GM19397 (cell line): ENCODE results near the gene LAMA3.
A peak's percentile ranks its signal among the peaks of the same experiment; 100 is the strongest.

Experiments
- ATAC-seq: cut with Tn5 transposase; IDR thresholded peaks from one replicate; pipeline ENCODE4 v1.9.1; 2021; ENCODE audit warnings: mild to moderate bottlenecking, moderate library complexity; ENCODE audit not compliant: unreplicated experiment

The LAMA3 gene

DNA sequence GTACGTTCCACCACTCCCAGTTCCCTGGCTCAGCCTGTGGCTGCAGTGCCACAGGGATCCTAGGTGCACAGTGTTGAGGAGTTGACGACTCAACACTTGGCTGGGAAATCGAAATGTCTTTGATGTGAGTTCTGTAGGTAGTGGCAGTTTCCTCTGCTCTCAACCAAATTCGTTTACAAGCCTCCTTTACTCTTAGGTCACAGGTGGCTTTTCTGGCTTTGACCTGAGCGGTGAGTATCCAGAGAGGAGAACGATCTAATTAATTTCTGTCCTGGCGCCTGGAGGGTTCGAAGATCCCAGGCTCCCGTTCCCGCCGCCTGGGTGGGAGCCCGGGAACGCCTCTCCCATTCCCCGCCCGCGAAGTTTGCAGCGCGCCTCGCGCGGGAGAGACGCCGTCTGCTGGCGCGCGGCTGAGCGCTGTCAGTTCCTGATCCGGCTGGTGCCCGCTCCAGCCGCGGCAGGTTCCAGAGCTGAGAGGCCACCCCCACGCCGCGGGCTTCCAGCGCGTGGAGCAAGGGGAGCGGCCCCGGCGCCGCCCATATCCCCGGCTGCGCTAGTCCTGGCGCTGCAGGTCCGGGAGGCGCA lies at the start of gene LAMA3:
TSS of gene LAMA3 (plus strand) at position 423 of the 585 bp plus-strand sequence. CDS start 231 bp downstream, outside the sequence.
- ATAC-seq = peak; percentile 48

- no peak for ATAC-seq
Measured at GRCh38 chr18:23640052-23640451, 49.2 kb upstream of the LAMA3 start.

DNA sequence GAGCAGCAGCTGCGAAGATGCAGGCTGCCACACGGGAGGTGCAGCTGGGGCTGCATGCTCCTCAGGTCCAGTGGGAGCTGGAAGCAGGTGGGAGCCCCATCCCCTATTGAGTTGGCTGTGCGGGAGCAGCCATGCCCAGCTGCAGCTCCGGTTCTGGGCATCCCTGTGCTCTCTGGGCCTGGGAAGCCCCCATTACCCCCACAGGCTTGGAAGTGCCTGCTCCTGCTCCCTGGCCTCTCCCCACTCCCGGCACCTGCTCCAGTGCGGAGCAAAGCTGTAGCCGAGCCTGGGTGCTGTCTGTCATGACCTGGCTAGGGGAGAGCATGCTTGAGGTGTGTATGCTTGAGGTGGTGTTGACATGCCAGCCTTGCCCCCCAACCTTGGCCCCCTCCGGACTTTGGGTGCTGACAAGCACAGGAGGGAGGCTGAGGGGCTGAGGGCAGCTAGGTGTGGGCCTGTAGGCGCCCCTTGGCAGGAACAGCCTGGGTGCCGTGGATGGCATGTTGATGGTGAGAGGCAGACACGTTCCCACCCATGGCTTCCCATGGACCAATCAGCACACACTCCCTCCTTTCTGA lies 48.0 kb upstream of the LAMA3 start:
- no peak for ATAC-seq

- ATAC-seq = no peak
Measured at GRCh38 chr18:23641937-23642666, 47.2 kb upstream of the LAMA3 start.

DNA sequence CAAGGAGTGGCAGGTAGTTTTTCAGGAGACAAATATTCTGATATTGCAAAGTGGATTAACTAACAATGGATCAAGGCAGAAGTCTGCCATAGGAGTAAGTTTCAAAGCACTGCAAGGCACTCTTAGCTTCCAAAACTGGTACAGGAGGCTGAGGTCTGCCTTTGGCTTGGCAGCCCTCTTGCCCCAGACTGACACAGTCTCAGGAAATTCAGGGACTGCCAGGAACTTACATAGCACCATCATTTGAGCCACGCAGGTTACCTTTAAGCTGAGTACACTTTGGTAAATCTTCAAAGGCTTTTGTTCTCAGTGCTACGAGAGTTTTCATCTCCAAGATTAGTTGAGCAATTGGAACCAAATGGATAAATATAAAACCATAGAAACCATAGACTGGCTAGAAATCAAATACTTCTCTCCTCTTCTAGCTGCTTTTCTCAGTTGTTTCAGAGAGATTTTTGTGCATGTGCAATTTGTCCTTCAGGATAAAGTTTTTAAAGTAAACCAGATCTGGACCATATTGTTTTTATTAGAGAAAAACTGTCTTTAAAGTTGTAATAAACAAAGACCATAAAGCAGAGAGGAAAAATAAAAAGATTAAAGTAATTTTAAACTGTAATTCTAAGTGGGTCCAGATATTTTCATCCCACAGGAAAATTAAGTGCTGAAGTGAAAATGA lies 45.3 kb upstream of the LAMA3 start:
- no peak for ATAC-seq

DNA sequence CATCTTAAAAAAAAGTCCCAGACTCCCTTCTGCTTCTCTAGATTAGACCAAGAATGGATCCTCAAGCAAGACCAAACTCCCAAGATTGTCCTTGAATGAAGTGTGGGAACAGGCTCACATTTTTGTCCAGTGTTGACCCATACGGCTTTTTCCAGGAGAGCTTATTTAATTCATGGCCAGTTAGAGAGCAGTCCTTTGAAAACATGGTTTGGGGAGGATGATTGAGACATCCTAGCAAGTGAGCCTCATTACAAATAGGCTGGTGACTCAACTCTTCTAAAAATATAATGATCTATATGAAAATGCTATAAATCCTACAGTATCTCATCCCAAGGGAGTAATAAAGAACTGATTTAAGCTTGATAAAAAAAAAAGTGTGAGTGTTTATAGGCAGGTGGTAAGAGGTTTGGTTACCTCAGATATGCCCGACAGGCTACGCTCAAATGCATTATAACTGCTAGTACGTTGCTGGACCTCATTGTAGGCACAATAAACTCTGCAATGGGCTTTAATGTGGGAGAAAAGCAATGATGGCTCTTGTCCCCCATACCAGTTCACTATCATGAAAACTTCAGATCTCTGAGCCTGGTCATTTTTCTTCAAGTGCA lies 43.6 kb upstream of the LAMA3 start:
- ATAC-seq = no peak

- ATAC-seq = no peak
Measured at GRCh38 chr18:23646282-23646681, 43.0 kb upstream of the LAMA3 start.

- no peak for ATAC-seq
Measured at GRCh38 chr18:23648456-23648855, 40.8 kb upstream of the LAMA3 start.

GRCh38 chr18:23648940-23649607 lies 40.2 kb upstream of the LAMA3 start:
- ATAC-seq = no peak

GRCh38 chr18:23650968-23651927 lies 38.0 kb upstream of the LAMA3 start:
- no peak for ATAC-seq

DNA sequence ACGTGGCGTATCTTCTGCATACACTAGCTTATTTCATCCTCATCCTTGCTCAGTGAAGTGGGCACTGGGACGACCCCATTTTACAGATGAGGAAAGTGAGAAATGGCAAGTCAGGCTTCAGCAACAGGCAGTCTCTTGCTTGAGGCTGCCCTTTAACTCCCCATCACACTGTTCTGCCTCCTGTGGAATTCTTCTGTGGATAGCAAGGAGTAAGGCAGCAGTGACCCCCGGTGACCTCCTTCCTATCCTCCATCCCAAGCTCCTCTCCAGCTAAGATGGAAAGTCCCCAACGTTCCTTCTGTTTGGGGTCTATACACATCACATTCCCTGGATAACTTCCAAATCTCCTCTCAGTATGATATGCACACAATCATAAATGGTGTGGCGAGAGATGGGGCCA lies 37.0 kb upstream of the LAMA3 start:
- ATAC-seq = no peak

DNA sequence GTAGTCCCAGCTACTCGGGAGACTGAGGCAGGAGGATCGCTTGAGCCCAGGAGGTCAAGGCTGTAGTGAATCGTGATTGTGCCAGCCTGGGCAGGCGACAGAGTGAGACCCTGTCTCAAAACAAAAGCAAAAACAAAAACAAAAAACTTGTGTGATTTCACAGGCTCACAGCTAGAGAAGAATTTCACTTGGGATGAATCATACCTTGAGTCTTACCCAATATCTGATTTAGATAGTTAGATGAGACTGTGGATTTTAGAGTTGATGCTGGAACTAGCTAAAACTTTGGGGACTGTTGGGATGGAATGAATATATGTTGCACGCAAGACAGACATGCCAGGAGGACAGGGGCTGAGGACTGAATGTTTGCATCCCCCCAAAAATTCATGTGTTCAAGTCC lies 31.0 kb upstream of the LAMA3 start:
- ATAC-seq = no peak

DNA sequence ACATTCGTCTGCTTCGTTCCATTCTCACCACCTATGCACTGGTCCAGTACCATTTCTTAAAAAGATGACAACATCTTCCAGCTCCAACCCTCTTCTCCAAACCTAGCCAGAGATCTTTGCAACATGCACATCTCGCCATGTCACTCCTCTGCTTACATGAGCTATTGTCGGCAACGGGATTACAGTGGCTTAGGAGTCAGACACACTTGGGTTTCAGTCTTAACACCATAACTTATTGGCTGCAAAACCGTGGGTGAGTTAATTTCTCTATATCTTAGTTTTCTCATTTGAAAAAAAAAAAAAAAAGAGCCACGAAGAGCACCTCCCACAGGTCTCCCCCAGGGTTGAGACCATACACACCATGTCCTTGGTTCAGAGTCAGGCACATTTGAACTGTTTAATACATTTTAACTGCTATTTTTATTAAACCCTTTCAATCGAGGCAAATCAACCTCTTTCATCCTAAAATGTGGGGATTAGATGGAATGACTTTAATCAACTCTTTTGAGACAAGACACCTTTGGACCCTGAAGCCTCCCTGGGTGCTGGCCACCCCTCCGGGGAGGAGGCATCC lies 27.4 kb upstream of the LAMA3 start:
- no peak for ATAC-seq

DNA sequence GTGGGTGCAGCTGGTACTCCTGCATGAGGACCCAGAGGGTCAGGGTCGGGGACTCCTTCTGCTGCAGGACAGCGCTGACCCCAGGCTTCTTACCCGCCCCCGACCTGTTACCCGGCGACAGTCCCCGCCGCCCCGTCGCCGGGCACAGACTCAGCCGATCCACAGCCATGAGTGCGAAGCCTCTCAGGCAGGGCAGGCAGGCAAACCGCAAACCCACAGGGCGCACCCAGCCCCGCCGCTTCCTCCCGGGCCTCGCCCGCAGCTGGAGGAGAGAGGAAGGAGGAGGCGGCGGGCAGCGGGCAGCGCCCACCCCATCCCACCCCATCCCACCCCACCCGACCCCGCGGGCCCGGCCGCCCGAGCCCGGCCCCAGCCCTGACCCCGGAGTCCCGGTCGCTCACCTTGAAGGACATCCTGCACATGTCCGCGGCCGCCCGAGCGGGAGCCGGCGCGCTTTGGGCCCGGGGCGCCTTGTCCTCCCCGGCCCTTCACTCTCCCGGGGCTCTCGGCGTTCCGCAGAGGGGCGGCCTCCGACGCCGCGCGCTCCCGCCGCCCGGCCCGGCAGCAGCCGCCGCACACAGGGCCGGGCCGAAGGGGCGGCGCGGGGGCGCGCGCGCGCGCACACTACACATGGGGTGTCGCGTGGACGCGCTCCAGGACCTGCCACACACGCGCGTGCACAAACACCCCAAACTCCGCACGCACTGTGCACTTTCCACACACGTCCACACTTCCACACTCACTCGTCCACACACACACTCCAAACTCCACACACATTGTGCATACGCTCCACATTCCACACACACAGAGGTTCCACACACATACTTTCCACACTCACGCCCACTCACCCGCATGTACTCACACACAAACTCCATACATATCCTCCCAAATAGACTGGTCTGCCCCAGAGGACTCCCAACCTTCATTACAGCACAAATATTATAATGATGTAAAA lies 26.7 kb upstream of the LAMA3 start, which contains the start of gene ANKRD29:
TSS of gene ANKRD29 (minus strand) at position 603 of the 955 bp plus-strand sequence. CDS start at position 422, 181 bp downstream.
- ATAC-seq = no peak

DNA sequence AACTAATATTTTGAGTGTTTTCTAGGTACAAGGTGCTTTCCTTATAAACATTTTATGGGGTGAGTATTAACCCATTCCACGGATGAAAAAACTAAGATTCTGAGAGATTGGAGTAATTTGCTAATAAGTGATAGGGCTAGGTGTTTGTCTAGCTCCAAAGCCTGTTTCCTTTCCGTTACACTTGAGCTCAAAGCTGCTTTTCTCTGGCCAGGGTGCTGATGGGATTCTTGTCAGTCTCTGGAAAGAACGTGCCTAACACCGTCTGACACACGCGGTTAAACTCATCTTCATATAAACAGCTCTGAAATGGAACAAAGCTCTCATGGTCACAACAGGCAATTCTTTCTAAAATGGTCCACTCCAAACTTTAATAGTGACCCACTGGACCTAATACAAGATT lies 24.6 kb upstream of the LAMA3 start:
- no peak for ATAC-seq

- ATAC-seq = no peak
Measured at GRCh38 chr18:23667114-23667513, 22.1 kb upstream of the LAMA3 start.

DNA sequence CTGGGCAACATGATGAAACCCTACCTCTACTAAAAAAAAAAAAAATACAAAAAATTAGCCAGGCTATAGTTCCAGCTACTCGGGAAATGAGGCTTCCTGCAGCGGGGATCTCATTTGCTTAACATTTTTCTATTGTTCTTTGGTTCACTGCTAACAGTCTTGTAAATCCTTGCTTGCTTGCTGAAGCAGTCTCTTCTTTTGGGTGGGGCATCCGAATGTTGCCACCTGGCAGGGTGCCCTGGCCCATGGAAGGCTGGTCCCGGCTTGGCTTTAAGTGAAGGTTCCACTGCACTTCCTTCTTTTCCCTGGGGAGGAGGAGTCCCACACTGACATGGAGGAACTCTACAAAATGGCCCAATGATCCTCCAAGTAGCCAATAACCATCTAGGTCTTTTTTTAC lies 20.5 kb upstream of the LAMA3 start:
- ATAC-seq = no peak

DNA sequence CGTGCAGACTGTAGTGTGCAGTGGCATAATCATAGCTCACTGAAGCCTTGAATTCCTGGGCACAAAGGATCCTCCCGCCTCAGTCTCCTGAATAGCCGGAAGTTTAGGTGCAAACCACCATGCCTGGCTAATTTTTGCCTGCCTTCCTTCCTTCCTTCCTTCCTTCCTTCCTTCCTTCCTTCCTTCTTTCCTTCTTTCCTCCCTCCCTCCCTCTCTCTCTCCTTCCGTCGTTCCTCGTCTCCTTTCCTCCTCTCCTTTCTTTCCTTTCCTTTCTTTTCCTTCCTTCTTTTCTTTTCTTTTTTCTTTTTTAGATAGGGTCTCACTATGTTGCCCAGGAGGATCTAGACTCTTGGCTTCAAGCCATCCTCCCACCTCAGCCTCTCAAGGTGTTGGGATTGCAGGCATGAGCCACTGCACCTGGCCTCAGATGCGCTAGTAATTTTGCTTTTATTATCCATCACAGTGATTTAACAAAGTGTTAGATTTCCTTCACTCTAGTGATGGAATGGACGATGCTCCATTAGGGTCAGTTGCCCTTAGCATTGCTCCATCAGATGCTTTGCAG lies 20.0 kb upstream of the LAMA3 start:
- no peak for ATAC-seq
